Ascending aorta (tissue), 2 donors: Measurements from ENCODE around the gene CD6. TPM values are rescaled to one million over a fixed set of nuclear protein-coding genes. Genes with fewer than 3 reads are reported as not detected.

Source experiments
- DNase-seq, 2 donors: peaks; one replicate each; pipeline ENCODE4 v3.0.0-alpha.2; 2019; ENCODE audit warnings: low spot score in 2 of 2
- H3K27ac ChIP-seq, 2 donors: fragments of 200-600 bp; sonication (generic); one replicate each; pipeline ENCODE4 v1.5.1; 2016 to 2017; ENCODE audit warnings: mild to moderate bottlenecking in 1 of 2
- H3K27me3 ChIP-seq: fragments of 200-600 bp; sonication (generic); one replicate; pipeline ENCODE4 v1.5.1; 2017
- H3K36me3 ChIP-seq, 2 donors: fragments of 200-600 bp; sonication (generic); one replicate each; pipeline ENCODE4 v1.5.1; 2016
- H3K4me1 ChIP-seq, 2 donors: fragments of 200-600 bp; sonication (generic); one replicate each; pipeline ENCODE4 v1.5.1; 2016 to 2017; ENCODE audit warnings: mild to moderate bottlenecking in 1 of 2
- H3K4me3 ChIP-seq, 2 donors: fragments of 200-600 bp; sonication (generic); one replicate each; pipeline ENCODE4 v1.5.1; 2016 to 2017; ENCODE audit warnings: mild to moderate bottlenecking in 1 of 2
- H3K9me3 ChIP-seq, 2 donors: fragments of 200-600 bp; sonication (generic); one replicate each; pipeline ENCODE4 v1.5.1; 2016
- intact Hi-C: fragments of 100-400 bp; cut with DNase I; formaldehyde crosslinking; loops from one replicate; pipeline ENCODE4 v1.15.1; 2023
- total RNA-seq: library from RNA; depleted of rRNA; stranded (reverse); fragments of >200 nt; gene quantifications from one replicate; pipeline ENCODE4 v1.1.0, GENCODE V29; 2016
- TF ChIP-seq, protein P1 (sequence below), 3 experiments: fragments of 200-600 bp in 2 of 3; fragments of 450-650 bp in 1 of 3; sonication (generic) in 2 of 3; IDR thresholded peaks; one replicate each; pipeline ENCODE4 v1.5.1; 2016 to 2019; ENCODE audit warnings: antibody characterized with exemption in 3 of 3, mild to moderate bottlenecking in 1 of 3, moderate library complexity in 1 of 3

CD6 gene
- total RNA-seq, 1 donor from 2014 or later, result not detected

DNA sequence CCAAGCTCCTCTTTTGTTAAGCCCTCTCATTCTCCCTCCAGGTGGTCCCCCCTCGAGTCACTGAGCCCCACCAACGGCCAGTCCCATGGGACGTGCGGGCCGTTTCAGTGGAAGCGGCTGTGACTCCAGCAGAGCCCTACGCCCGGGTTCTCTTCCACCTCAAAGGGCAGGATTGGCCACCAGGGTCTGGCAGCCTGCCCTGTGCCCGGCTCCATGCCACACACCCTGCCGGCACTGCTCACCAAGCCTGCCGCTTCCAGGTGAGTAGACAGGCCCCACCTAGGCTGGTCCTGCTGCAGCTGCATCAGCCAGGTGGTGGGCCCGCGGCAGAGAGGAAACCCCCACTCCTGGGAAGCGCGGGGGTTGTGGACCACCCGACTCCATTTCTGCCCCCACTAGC, 43.9 kb upstream of the CD6 start:
- TF ChIP-seq, protein P1, sequence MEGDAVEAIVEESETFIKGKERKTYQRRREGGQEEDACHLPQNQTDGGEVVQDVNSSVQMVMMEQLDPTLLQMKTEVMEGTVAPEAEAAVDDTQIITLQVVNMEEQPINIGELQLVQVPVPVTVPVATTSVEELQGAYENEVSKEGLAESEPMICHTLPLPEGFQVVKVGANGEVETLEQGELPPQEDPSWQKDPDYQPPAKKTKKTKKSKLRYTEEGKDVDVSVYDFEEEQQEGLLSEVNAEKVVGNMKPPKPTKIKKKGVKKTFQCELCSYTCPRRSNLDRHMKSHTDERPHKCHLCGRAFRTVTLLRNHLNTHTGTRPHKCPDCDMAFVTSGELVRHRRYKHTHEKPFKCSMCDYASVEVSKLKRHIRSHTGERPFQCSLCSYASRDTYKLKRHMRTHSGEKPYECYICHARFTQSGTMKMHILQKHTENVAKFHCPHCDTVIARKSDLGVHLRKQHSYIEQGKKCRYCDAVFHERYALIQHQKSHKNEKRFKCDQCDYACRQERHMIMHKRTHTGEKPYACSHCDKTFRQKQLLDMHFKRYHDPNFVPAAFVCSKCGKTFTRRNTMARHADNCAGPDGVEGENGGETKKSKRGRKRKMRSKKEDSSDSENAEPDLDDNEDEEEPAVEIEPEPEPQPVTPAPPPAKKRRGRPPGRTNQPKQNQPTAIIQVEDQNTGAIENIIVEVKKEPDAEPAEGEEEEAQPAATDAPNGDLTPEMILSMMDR (IDR thresholded peaks at IDR 0.05), result no peak
- no peak overlapping the region for H3K4me3 ChIP-seq
- intact Hi-C loops, result no loop called here
- no peaks in the 10 kb centered on the region for H3K9me3 ChIP-seq
- H3K36me3 ChIP-seq, result peaks cover 4 to 8% of the 10 kb centered on the region in 2 donors
- H3K4me1 ChIP-seq, result peaks cover 8 to 11% of the 10 kb centered on the region in 2 donors
- DNase-seq, result no peak
- H3K27me3 ChIP-seq, result no peaks in the 10 kb centered on the region
- H3K27ac ChIP-seq, result no peak overlapping the region

DNA sequence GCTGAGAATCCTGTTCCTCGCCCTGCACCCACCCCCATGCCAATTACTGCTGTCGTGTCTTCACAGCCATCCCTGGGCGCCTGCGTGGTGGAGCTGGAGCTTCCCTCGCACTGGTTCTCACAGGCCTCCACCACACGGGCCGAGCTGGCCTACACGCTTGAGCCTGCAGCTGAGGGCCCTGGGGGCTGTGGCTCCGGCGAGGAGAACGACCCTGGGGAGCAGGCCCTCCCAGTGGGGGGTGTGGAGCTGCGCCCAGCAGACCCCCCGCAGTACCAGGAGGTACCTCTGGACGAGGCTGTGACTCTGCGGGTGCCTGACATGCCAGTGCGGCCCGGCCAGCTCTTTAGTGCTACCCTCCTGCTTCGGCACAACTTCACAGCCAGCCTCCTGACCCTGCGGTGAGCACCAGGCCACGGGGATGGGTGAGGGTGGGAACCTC, 42.9 kb upstream of the CD6 start:
- no peak overlapping the region for H3K4me3 ChIP-seq
- no peaks in the 10 kb centered on the region for H3K9me3 ChIP-seq
- intact Hi-C loops, result no loop called here
- H3K4me1 ChIP-seq, result peaks cover 8 to 11% of the 10 kb centered on the region in 2 donors
- no peaks in the 10 kb centered on the region for H3K27me3 ChIP-seq
- H3K36me3 ChIP-seq, result no peaks in the 10 kb centered on the region
- H3K27ac ChIP-seq, result no peak overlapping the region
- TF ChIP-seq, protein P1 (IDR thresholded peaks at IDR 0.05), result no peak
- DNase-seq, result no peak

DNA sequence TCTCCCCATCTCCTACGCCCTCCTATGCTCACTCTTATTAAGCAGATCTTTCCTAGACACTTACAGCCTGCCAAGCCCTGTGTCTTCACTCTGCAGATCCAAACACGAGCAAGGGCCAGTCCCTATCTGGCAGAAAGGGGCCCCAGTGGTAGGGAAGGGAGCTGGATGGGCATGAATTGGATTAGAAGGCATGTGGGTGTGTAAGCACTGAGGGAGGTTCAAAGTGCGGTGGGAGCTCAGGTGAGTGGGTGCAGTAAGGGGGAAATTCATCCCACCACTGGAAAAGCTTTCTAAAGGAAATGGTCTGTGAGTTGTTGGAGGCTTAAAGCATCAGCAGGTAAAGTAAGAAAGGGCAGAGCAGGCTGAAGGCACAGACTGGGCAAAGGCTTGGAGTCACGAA, 41.7 kb upstream of the CD6 start:
- intact Hi-C loops, result no loop called here
- Histone ChIP-seq H3K4me1 (peaks cover 2 to 5% of the 10 kb centered on the region in 2 donors), H3K27ac (no peak overlapping the region), H3K27me3 (no peaks in the 10 kb centered on the region), H3K9me3 (no peaks in the 10 kb centered on the region), H3K4me3 (no peak overlapping the region), H3K36me3 (no peaks in the 10 kb centered on the region)
- TF ChIP-seq, protein P1 (IDR thresholded peaks at IDR 0.05), result no peak
- no peak for DNase-seq

DNA sequence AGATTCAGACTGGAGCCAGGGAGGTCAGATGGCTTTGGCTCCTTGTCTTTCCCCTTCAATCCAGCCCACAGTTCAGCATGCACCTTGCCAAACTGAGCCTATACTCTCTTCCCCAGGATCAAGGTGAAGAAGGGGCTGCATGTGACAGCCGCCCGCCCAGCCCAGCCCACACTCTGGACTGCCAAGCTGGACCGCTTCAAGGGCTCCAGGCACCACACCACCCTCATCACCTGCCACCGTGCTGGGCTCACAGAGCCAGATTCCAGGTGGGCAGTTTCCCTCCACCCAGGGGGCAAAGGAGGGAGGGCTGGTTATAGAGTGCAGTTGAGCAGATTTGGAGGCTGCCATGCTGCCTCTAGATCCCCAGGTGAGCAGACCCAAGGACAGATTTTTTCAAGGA, 41.1 kb upstream of the CD6 start:
- TF ChIP-seq, protein P1 (IDR thresholded peaks at IDR 0.05), result no peak

DNA sequence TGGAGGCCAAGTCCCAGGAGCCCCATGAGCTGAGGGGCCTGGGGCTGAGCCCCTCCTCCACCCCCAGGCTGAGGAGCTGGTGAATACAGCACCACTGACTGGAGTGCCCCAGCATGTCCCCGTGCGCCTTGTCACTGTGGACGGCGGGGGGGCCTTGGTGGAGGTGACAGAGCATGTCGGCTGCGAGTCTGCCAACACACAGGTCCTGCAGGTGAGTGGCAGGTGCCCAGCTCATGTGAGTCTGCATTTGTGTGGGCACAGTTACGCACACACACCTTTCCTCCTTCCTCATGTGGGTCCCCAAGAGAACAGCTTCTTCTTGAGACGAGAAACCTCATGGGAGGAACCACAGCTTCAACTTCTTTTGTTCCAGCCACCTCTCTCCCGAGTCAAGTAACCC, 39.6 kb upstream of the CD6 start:
- intact Hi-C loops, result no loop called here
- Histone ChIP-seq H3K4me3 (no peak overlapping the region), H3K9me3 (no peaks in the 10 kb centered on the region), H3K27ac (no peak overlapping the region), H3K27me3 (no peaks in the 10 kb centered on the region), H3K36me3 (no peaks in the 10 kb centered on the region), H3K4me1 (no peaks in the 10 kb centered on the region)
- no peak for DNase-seq
- TF ChIP-seq, protein P1 (IDR thresholded peaks at IDR 0.05), result no peak

More for the DNA sequence above, 41.1 kb upstream of the CD6 start:
- H3K9me3 ChIP-seq, result no peaks in the 10 kb centered on the region
- no peak for DNase-seq
- H3K36me3 ChIP-seq, result no peaks in the 10 kb centered on the region
- H3K27ac ChIP-seq, result no peak overlapping the region
- no peaks in the 10 kb centered on the region for H3K27me3 ChIP-seq
- intact Hi-C loops, result no loop called here
- H3K4me1 ChIP-seq, result no peaks in the 10 kb centered on the region
- no peak overlapping the region for H3K4me3 ChIP-seq
